ENCODE data around the gene CAD.

CAD gene

DNA sequence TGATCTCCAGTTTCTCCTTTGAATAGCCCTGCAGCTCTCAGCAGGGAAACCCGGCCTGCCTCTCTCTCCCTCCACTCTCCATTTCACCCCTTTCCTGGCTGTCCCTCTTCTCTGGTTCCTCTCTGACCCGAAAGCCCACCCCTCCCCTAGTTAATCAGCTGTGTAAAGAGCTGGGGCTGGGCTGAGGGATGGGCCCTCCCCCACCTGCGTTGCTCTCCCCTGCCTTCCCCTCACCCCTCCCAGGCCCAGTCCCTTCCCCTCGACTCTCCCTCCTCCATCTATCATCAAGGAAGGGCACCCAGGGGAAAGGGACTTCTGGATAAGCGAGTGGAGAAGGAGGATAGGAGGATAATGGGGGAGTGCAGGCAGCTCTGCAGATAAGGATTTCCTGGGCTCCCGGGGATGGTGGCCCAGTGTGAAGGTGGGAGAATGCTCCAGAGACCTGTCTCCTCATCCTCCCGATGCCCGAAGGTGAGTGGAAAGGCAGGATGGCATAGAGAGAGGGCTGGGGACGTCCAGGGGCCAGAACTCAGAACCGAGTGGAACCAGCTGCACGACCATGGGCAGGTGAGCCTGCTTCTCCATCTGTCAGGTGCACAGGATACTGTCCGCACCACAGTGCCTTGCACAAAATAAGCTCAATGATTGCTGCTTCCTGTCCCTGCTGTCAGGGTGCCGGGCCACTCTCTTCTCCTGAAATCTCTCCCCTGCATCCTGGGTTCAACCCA is 33.6 kb downstream of the CAD start:
- no peak for DNase-seq (ENCODE audit: extremely low read depth, insufficient read length)
- peaks cover 2% of the 10 kb centered on the region for H3K27me3 ChIP-seq (replicated peaks; ENCODE audit: control insufficient read depth, insufficient read depth, low read length)
- TF ChIP-seq, protein P1, sequence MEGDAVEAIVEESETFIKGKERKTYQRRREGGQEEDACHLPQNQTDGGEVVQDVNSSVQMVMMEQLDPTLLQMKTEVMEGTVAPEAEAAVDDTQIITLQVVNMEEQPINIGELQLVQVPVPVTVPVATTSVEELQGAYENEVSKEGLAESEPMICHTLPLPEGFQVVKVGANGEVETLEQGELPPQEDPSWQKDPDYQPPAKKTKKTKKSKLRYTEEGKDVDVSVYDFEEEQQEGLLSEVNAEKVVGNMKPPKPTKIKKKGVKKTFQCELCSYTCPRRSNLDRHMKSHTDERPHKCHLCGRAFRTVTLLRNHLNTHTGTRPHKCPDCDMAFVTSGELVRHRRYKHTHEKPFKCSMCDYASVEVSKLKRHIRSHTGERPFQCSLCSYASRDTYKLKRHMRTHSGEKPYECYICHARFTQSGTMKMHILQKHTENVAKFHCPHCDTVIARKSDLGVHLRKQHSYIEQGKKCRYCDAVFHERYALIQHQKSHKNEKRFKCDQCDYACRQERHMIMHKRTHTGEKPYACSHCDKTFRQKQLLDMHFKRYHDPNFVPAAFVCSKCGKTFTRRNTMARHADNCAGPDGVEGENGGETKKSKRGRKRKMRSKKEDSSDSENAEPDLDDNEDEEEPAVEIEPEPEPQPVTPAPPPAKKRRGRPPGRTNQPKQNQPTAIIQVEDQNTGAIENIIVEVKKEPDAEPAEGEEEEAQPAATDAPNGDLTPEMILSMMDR (IDR thresholded peaks at IDR 0.05; ENCODE audit: insufficient read depth, low read length, poor library complexity, severe bottlenecking): no peak

DNA sequence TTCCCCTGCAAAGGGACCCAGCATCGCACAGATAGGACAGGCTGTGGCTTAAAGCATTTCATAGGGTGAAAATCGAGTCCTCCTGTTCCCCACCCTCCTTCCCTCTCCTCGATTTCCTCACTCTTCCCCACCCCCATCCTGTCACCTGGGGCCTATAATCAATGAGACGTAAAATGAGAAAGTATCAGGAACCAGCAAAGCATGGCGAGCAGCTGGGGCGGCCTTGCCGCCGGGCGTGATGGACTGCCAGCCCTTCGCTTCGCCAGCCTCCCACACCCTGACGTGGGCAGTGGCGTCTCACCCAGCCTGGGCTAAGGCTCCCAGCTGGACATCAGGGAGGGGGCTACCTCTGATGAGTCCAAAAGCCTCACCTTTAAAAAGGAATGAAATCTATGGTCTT is 34.6 kb downstream of the CAD start:
- no peak for DNase-seq (ENCODE audit: extremely low read depth, insufficient read length)
- Histone ChIP-seq H3K27me3 (replicated peaks; ENCODE audit: control insufficient read depth, insufficient read depth, low read length) (peaks cover 2% of the 10 kb centered on the region), H3K4me3 (replicated peaks; ENCODE audit: low read depth, low read length) (no peak overlapping the region), H3K36me3 (ENCODE audit: control insufficient read depth, insufficient read depth, low read length) (no peaks in the 10 kb centered on the region)
- TF ChIP-seq, protein P1 (IDR thresholded peaks at IDR 0.05; ENCODE audit: insufficient read depth, low read length, poor library complexity, severe bottlenecking): no peak

More for the DNA sequence above, 33.6 kb downstream of the CAD start:
- no peaks in the 10 kb centered on the region for H3K36me3 ChIP-seq (ENCODE audit: control insufficient read depth, insufficient read depth, low read length)
- H3K4me3 ChIP-seq (replicated peaks; ENCODE audit: low read depth, low read length): no peak overlapping the region

DNA sequence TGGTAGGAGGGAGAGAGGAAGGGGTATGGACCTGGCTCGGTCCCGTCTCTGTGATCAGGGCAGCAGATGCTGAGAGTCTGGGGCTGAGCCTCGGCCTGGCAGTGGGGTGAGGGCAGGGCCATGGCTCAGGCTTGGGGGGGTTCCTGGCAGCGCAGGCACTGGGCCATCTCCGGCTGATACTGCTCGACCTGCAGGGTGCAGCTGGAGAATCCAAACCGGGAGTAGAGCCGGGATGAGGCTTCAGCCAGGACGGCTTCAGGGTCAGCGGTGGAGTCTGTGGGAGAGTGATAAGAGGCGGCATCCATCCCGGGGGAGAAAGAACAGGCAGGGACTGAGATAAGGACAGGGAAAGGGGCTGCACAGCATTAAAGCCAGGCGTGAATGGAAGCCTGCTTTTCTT is 38.0 kb downstream of the CAD start:
- peaks cover 2% of the 10 kb centered on the region for H3K27me3 ChIP-seq (replicated peaks; ENCODE audit: control insufficient read depth, insufficient read depth, low read length)
- no peak for DNase-seq (ENCODE audit: extremely low read depth, insufficient read length)
- H3K36me3 ChIP-seq (ENCODE audit: control insufficient read depth, insufficient read depth, low read length): no peaks in the 10 kb centered on the region
- TF ChIP-seq, protein P1 (IDR thresholded peaks at IDR 0.05; ENCODE audit: insufficient read depth, low read length, poor library complexity, severe bottlenecking): no peak
- no peak overlapping the region for H3K4me3 ChIP-seq (replicated peaks; ENCODE audit: low read depth, low read length)

DNA sequence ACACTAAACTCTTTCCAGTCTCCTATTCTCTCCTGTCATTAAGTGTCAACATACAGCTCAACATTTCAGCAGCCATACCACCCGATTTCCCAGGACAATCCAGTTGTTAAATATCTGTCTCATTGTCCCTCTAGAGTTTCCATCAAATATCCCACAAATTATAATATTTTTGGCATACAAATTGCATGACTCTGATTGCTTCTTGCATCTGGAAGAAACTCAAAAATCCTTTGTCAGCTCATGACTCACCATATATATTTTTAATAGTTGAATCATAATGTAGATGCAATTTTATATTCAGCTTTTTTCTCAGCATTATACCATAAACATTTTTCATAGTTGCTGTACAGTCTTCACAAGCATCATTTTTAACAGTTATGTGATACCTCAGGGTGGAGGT is 38.5 kb downstream of the CAD start:
- Histone ChIP-seq H3K36me3 (ENCODE audit: control insufficient read depth, insufficient read depth, low read length) (no peaks in the 10 kb centered on the region), H3K4me3 (replicated peaks; ENCODE audit: low read depth, low read length) (no peak overlapping the region), H3K27me3 (replicated peaks; ENCODE audit: control insufficient read depth, insufficient read depth, low read length) (peaks cover 2% of the 10 kb centered on the region)
- DNase-seq (ENCODE audit: extremely low read depth, insufficient read length): no peak
- TF ChIP-seq, protein P1 (IDR thresholded peaks at IDR 0.05; ENCODE audit: insufficient read depth, low read length, poor library complexity, severe bottlenecking): no peak

DNA sequence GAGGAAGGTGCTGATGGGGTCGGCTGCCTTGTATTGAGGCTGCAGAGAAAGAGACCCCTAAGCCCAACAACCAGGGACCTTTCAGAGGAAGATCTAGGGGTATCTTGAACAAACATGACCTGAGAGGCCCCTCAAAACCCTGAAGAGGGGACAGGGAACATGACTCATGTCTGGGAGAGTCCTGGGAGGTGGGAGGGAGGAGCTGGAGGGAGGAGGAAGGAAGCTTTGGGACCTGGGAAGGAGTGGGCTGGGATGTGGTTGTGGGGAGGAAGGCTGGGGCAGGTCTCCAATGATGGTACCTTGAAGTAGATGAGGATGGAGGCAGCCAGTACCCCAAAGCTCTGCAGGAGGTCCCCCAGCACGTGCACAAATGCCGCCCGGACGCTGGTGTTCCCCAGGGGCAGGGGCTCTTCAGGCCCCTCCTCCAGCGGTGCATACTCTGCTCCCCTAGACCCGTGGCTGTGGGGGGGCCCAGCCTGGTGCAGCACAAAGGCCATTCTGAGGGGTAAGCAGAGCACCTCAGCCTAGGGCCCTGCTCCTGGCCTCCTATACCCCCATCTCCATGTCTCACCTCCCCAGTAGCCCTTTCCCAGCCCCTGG is 39.8 kb downstream of the CAD start:
- peaks cover 7% of the 10 kb centered on the region for H3K27me3 ChIP-seq (replicated peaks; ENCODE audit: control insufficient read depth, insufficient read depth, low read length)
- TF ChIP-seq, protein P1 (IDR thresholded peaks at IDR 0.05; ENCODE audit: insufficient read depth, low read length, poor library complexity, severe bottlenecking): no peak
- H3K36me3 ChIP-seq (ENCODE audit: control insufficient read depth, insufficient read depth, low read length): no peaks in the 10 kb centered on the region
- no peak for DNase-seq (ENCODE audit: extremely low read depth, insufficient read length)
- H3K4me3 ChIP-seq (replicated peaks; ENCODE audit: low read depth, low read length): no peak overlapping the region

Measured in GM06990 (cell line).